Measurements from ENCODE around the gene NOBOX. TPM values are rescaled to one million over a fixed set of nuclear protein-coding genes. Genes with fewer than 3 reads are reported as not detected.

NOBOX gene
- total RNA-seq, 2 experiments from 2014 or later = not detected

- H3K36me3 Mint-ChIP-seq (ENCODE audit: low read depth) = no peaks in the 10 kb centered on the region
- no peaks in the 10 kb centered on the region for H3K4me1 Mint-ChIP-seq (ENCODE audit: low read depth)
- no peaks in the 10 kb centered on the region for H3K9me3 Mint-ChIP-seq
- DNase-seq = no peak
- H3K4me3 Mint-ChIP-seq = no peak overlapping the region
- intact Hi-C loops (cut with micrococcal nuclease) = no loop called here
- no peak overlapping the region for H3K27ac Mint-ChIP-seq
- peaks cover 5% of the 10 kb centered on the region for H3K27me3 Mint-ChIP-seq (ENCODE audit: low read depth)
- CTCF ChIA-PET = interaction anchor here (1.0 to 1.1 kb wide), 2 partner anchors 18 to 27 kb away, joined by 3 to 6 read pairs; no protein-coding TSS in a partner anchor
These were observed 6.9 kb upstream of the NOBOX start for GRCh38 chr7:144410441-144410840.

DNA sequence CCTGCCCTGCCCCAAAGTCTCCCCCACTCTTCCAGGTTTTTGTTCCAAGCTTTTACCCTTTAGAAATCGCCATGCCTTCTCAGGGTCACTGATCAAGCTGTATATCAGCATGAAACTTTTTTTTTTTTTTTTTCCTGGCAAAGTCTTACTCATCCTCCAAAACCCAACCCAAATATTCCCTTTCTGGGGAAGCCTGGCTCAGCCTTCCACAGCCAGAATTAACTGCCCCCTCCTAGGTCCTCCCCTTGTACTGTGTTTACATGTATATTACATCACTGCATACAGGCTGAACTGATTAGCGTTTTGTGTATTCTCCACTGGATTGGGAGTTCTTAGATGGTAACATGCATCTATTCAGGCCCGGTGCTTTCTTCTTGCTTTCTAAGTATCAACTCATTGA, 4.6 kb upstream of the NOBOX start:
- intact Hi-C loops (cut with micrococcal nuclease) = no loop called here
- no peaks in the 10 kb centered on the region for H3K9me3 Mint-ChIP-seq
- H3K4me1 Mint-ChIP-seq (ENCODE audit: low read depth) = no peaks in the 10 kb centered on the region
- CTCF ChIA-PET = no interaction called here
- no peaks in the 10 kb centered on the region for H3K36me3 Mint-ChIP-seq (ENCODE audit: low read depth)
- no peak overlapping the region for H3K4me3 Mint-ChIP-seq
- no peak overlapping the region for H3K27ac Mint-ChIP-seq
- H3K27me3 Mint-ChIP-seq (ENCODE audit: low read depth) = peaks cover 2% of the 10 kb centered on the region
- DNase-seq = no peak

DNA sequence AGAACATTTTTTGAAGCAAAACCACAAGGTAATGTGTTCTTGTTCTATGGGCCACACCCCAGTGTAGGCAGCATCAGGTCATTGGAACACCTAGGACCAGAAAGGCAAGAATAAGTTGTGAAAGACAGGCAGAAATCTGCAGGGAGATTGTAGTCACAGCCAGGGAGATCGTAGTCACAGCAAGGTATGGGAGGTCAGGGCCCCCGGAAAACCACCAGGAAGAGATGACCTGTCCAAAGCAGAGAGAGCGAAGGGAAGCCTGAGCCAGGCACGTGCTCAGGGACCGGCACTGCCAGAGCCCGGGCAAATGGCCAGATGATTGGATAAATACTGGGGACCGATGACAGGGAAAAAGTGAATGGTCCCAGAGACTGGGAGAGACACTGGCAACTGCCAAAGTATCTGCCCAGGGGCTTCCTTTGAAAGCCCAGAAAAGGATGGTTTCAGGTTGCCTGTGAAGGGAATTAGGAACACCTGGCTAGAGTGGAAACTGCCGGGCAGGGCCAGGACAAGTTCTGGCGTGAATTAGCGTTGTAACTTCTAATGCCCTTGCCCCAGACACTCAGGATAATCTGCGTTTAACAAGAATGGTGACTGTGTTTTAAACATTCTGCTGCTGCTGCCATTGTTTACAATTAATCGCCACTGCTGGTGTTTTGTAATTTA, 3.9 kb upstream of the NOBOX start:
- intact Hi-C loops (cut with micrococcal nuclease) = no loop called here
- Mint-ChIP-seq H3K27me3 (ENCODE audit: low read depth) (peaks cover 2% of the 10 kb centered on the region), H3K4me1 (ENCODE audit: low read depth) (no peaks in the 10 kb centered on the region), H3K9me3 (no peaks in the 10 kb centered on the region), H3K27ac (no peak overlapping the region), H3K4me3 (no peak overlapping the region), H3K36me3 (ENCODE audit: low read depth) (no peaks in the 10 kb centered on the region)
- CTCF ChIA-PET = no interaction called here
- no peak for DNase-seq

DNA sequence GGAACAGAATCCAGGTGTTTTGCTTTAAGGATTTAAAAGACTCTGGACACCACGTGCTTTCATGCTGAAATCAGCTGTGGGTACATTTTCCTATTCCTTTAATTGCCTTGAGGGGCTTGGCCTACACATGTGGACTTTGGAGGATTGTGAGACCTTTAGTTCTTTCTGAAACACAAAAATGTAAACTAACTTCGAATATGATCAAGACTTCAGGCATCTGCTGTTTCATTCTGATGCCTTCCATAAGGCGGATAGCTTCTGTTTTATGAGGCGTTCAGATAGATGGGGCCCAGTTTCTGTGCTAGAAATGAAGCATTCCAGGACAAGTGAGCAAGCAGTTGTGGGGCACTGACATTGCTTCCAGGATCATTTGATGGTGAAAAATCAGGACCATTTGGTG, 1.5 kb upstream of the NOBOX start:
- CTCF ChIA-PET = no interaction called here
- H3K9me3 Mint-ChIP-seq = no peaks in the 10 kb centered on the region
- no peak overlapping the region for H3K27ac Mint-ChIP-seq
- H3K4me1 Mint-ChIP-seq (ENCODE audit: low read depth) = no peaks in the 10 kb centered on the region
- intact Hi-C loops (cut with micrococcal nuclease) = no loop called here
- H3K36me3 Mint-ChIP-seq (ENCODE audit: low read depth) = no peaks in the 10 kb centered on the region
- no peak for DNase-seq
- H3K27me3 Mint-ChIP-seq (ENCODE audit: low read depth) = no peaks in the 10 kb centered on the region
- H3K4me3 Mint-ChIP-seq = no peak overlapping the region

DNA sequence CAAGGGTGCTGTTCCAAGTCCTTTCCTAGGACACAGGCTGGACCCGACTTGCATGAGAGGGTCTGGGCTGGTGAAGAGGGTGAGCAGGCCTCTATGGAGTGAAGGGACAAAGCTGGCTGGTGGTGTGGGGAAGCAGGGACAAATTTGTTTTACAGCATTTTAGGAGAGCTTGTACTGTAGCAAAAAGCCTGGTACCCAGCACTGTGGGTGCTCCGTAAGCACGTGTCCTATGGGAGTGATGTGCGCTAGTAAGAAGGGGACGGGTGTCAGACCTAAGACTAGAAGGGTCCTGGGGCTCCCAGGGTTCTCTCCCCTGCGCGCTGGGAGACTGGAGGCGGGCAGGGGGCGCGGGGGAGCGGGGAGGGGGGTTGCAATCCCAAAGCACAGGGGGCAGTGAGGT, 391 bp downstream of the NOBOX start:
- no peak for DNase-seq
- H3K4me3 Mint-ChIP-seq = no peak overlapping the region
- CTCF ChIA-PET = interaction anchor here (0.6 to 1.1 kb wide), 3 partner anchors 9 to 35 kb away, joined by 3 read pairs; no protein-coding TSS in a partner anchor
- H3K9me3 Mint-ChIP-seq = no peaks in the 10 kb centered on the region
- H3K36me3 Mint-ChIP-seq (ENCODE audit: low read depth) = no peaks in the 10 kb centered on the region
- intact Hi-C loops (cut with micrococcal nuclease) = no loop called here
- H3K27ac Mint-ChIP-seq = no peak overlapping the region
- no peaks in the 10 kb centered on the region for H3K4me1 Mint-ChIP-seq (ENCODE audit: low read depth)
- H3K27me3 Mint-ChIP-seq (ENCODE audit: low read depth) = no peaks in the 10 kb centered on the region

GRCh38 chr7:144401490-144401889, 2.0 kb downstream of the NOBOX start:
- intact Hi-C loops (cut with micrococcal nuclease) = no loop called here
- no peak for DNase-seq
- Mint-ChIP-seq H3K27me3 (ENCODE audit: low read depth) (no peaks in the 10 kb centered on the region), H3K36me3 (ENCODE audit: low read depth) (no peaks in the 10 kb centered on the region), H3K4me1 (ENCODE audit: low read depth) (no peaks in the 10 kb centered on the region), H3K27ac (no peak overlapping the region), H3K9me3 (no peaks in the 10 kb centered on the region), H3K4me3 (no peak overlapping the region)
- CTCF ChIA-PET = interaction anchor here (0.7 kb wide), 1 partner anchor 43 kb away, joined by 3 read pairs; no protein-coding TSS in a partner anchor

DNA sequence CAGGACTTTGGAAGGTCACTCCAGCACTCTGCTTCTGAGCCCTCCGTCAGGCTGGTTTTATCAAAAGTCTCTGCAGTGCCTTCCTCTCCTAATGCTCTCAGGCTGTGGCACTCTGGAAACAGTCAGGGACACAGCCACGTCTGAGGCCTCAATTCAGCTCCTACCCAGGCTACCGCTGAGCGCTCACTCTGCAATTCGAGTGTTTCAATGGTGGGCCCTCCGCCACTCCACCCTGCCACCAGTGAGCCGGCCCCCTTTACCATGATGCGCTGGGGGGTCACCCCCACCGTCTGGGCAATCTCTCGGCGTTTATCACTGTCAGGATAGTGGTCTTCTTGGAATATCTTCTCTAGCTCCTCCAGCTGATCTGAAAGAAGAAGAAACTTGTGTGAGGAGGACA, 3.5 kb downstream of the NOBOX start:
- CTCF ChIA-PET = no interaction called here

GRCh38 chr7:144398911-144399310, 4.6 kb downstream of the NOBOX start:
- Mint-ChIP-seq H3K4me3 (no peak overlapping the region), H3K9me3 (no peaks in the 10 kb centered on the region), H3K27me3 (ENCODE audit: low read depth) (no peaks in the 10 kb centered on the region), H3K36me3 (ENCODE audit: low read depth) (no peaks in the 10 kb centered on the region), H3K4me1 (ENCODE audit: low read depth) (no peaks in the 10 kb centered on the region), H3K27ac (no peak overlapping the region)
- intact Hi-C loops (cut with micrococcal nuclease) = no loop called here
- DNase-seq = no peak
- CTCF ChIA-PET = no interaction called here

More for the DNA sequence above, 3.5 kb downstream of the NOBOX start:
- Mint-ChIP-seq H3K36me3 (ENCODE audit: low read depth) (no peaks in the 10 kb centered on the region), H3K27ac (no peak overlapping the region), H3K4me3 (no peak overlapping the region), H3K9me3 (no peaks in the 10 kb centered on the region), H3K4me1 (ENCODE audit: low read depth) (no peaks in the 10 kb centered on the region), H3K27me3 (ENCODE audit: low read depth) (no peaks in the 10 kb centered on the region)
- DNase-seq = no peak
- intact Hi-C loops (cut with micrococcal nuclease) = no loop called here

GRCh38 chr7:144398291-144398690, 5.2 kb downstream of the NOBOX start:
- H3K27me3 Mint-ChIP-seq (ENCODE audit: low read depth) = no peaks in the 10 kb centered on the region
- no peak overlapping the region for H3K4me3 Mint-ChIP-seq
- DNase-seq = no peak
- CTCF ChIA-PET = no interaction called here
- no peaks in the 10 kb centered on the region for H3K36me3 Mint-ChIP-seq (ENCODE audit: low read depth)
- intact Hi-C loops (cut with micrococcal nuclease) = no loop called here
- H3K27ac Mint-ChIP-seq = no peak overlapping the region
- H3K9me3 Mint-ChIP-seq = no peaks in the 10 kb centered on the region
- H3K4me1 Mint-ChIP-seq (ENCODE audit: low read depth) = no peaks in the 10 kb centered on the region

GRCh38 chr7:144397086-144397485, 6.4 kb downstream of the NOBOX start:
- no peak overlapping the region for H3K4me3 Mint-ChIP-seq
- no peak overlapping the region for H3K27ac Mint-ChIP-seq
- H3K36me3 Mint-ChIP-seq (ENCODE audit: low read depth) = no peaks in the 10 kb centered on the region
- no peaks in the 10 kb centered on the region for H3K4me1 Mint-ChIP-seq (ENCODE audit: low read depth)
- CTCF ChIA-PET = no interaction called here
- no peaks in the 10 kb centered on the region for H3K9me3 Mint-ChIP-seq
- H3K27me3 Mint-ChIP-seq (ENCODE audit: low read depth) = no peaks in the 10 kb centered on the region
- intact Hi-C loops (cut with micrococcal nuclease) = no loop called here
- DNase-seq = no peak

DNA sequence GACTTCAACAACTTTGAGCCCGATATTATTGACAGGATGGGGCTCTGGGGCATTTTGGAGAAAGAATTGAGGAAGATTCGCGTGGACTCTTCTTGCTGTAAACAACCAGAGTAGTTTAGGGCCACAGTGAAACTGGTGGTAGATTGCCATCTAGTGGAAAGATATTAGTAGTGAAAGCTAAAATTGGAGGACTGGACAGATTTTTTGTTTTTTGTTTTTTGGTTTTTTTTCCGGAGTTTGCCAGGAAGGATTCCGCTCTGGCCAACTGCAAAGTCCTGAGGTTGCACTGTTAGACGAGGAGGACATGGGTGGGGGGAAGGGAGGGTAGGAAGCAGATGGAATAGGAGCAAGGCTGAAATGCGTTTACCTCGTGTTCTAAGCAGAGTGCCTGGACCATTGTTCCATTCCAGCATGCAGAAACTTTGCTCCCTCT, 11.7 kb downstream of the NOBOX start:
- no peaks in the 10 kb centered on the region for H3K27me3 Mint-ChIP-seq (ENCODE audit: low read depth)
- H3K9me3 Mint-ChIP-seq = no peaks in the 10 kb centered on the region
- peak overlapping the region; percentile 33 for H3K4me3 Mint-ChIP-seq
- H3K4me1 Mint-ChIP-seq (ENCODE audit: low read depth) = peaks cover 2% of the 10 kb centered on the region
- CTCF ChIA-PET = interaction anchor here (0.9 to 2.7 kb wide), 7 partner anchors 9 to 442 kb away, joined by 3 to 7 read pairs (median 3); no protein-coding TSS in a partner anchor
- no peak overlapping the region for H3K27ac Mint-ChIP-seq
- H3K36me3 Mint-ChIP-seq (ENCODE audit: low read depth) = no peaks in the 10 kb centered on the region
- intact Hi-C loops (cut with micrococcal nuclease) = loop anchor here (1.0 to 5.0 kb wide), 2 partner anchors 45 to 215 kb away; no protein-coding TSS in a partner anchor
- peak; percentile 25 for DNase-seq

GRCh38 chr7:144391014-144391413, 12.5 kb downstream of the NOBOX start:
- Mint-ChIP-seq H3K36me3 (ENCODE audit: low read depth) (no peaks in the 10 kb centered on the region), H3K27me3 (ENCODE audit: low read depth) (no peaks in the 10 kb centered on the region), H3K4me1 (ENCODE audit: low read depth) (peaks cover 6% of the 10 kb centered on the region), H3K9me3 (no peaks in the 10 kb centered on the region), H3K4me3 (no peak overlapping the region), H3K27ac (no peak overlapping the region)
- DNase-seq = no peak
- intact Hi-C loops (cut with micrococcal nuclease) = loop anchor here (5.0 kb wide), 1 partner anchor 214 kb away; no protein-coding TSS in a partner anchor
- CTCF ChIA-PET = interaction anchor here (1.2 kb wide), 1 partner anchor 8 kb away, joined by 4 read pairs; no protein-coding TSS in a partner anchor

DNA sequence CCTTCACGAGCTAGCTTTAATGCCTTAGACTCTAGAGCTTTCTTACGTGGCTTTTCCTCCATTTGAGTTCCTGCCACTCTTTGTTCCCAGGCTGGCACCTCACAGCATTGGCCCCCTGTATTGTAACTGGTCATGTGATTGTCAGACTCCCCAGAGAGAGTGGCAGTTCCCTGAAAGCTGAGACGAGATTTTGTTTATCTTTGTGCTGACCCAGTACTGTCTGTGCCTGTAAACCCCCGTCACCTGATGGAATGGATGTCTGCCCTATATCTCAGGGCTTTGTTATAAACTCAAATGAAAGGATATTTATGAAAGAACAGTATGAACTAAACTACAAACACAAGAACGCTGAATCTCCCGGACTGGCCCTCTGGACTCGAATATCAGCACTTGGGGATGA, 13.0 kb downstream of the NOBOX start:
- intact Hi-C loops (cut with micrococcal nuclease) = loop anchor here (5.0 kb wide), 1 partner anchor 213 kb away; no protein-coding TSS in a partner anchor
- Mint-ChIP-seq H3K4me1 (ENCODE audit: low read depth) (peaks cover 6% of the 10 kb centered on the region), H3K4me3 (no peak overlapping the region), H3K36me3 (ENCODE audit: low read depth) (no peaks in the 10 kb centered on the region), H3K9me3 (no peaks in the 10 kb centered on the region), H3K27me3 (ENCODE audit: low read depth) (no peaks in the 10 kb centered on the region), H3K27ac (no peak overlapping the region)
- no peak for DNase-seq
- CTCF ChIA-PET = no interaction called here

Measured in activated naive CD4-positive, alpha-beta T cell treated with anti-CD3 and anti-CD28 coated beads for 36 hours (primary cell).